GM19023 (cell line): ENCODE data around the gene SDHB.
"Not testable (repeated sequence)": the region's sequence is repeated elsewhere in the genome, so short reads cannot be mapped to it uniquely, and the experiment has no call there.

Experiments
- ATAC-seq: cut with Tn5 transposase; IDR thresholded peaks from one replicate; pipeline ENCODE4 v1.9.1; 2021; ENCODE audit warnings: mild to moderate bottlenecking, moderate library complexity; ENCODE audit not compliant: unreplicated experiment

The SDHB gene

GRCh38 chr1:17075470-17076255 lies 21.8 kb upstream of the SDHB start:
- no peak for ATAC-seq

- no peak for ATAC-seq
Observed at GRCh38 chr1:17071794-17072193, 18.0 kb upstream of the SDHB start.

- ATAC-seq: no peak
Observed at GRCh38 chr1:17070163-17070525, 16.3 kb upstream of the SDHB start.

GRCh38 chr1:17069452-17070162 lies 15.8 kb upstream of the SDHB start:
- ATAC-seq: no peak

GRCh38 chr1:17068789-17069188 lies 15.0 kb upstream of the SDHB start:
- no peak for ATAC-seq

- no peak for ATAC-seq
Observed at GRCh38 chr1:17067465-17068240, 13.8 kb upstream of the SDHB start.

GRCh38 chr1:17067069-17067426 lies 13.2 kb upstream of the SDHB start:
- no peak for ATAC-seq

- ATAC-seq: no peak
Observed at GRCh38 chr1:17066361-17067068, 12.7 kb upstream of the SDHB start.

- ATAC-seq: no peak
Observed at GRCh38 chr1:17065666-17066065, 11.8 kb upstream of the SDHB start.

- ATAC-seq: not testable (repeated sequence)
Observed at GRCh38 chr1:17062751-17063150, 8.9 kb upstream of the SDHB start.

GRCh38 chr1:17061892-17062291 lies 8.1 kb upstream of the SDHB start:
- no peak for ATAC-seq

GRCh38 chr1:17061486-17061885 lies 7.7 kb upstream of the SDHB start:
- ATAC-seq: no peak

- ATAC-seq: no peak
Observed at GRCh38 chr1:17060306-17060749, 6.5 kb upstream of the SDHB start.

GRCh38 chr1:17059391-17060305 lies 5.8 kb upstream of the SDHB start:
- ATAC-seq: no peak

- ATAC-seq: no peak
Observed at GRCh38 chr1:17056551-17056950, 2.7 kb upstream of the SDHB start.

GRCh38 chr1:17055801-17056200 lies 2.0 kb upstream of the SDHB start:
- ATAC-seq: no peak

- ATAC-seq: no peak
Observed at GRCh38 chr1:17053086-17053684, 647 bp downstream of the SDHB start.

GRCh38 chr1:17052641-17053040 lies 1.2 kb downstream of the SDHB start:
- no peak for ATAC-seq

GRCh38 chr1:17052038-17052437 lies 1.8 kb downstream of the SDHB start:
- ATAC-seq: no peak

- no peak for ATAC-seq
Observed at GRCh38 chr1:17047924-17048323, 5.9 kb downstream of the SDHB start.
